GM19023 (cell line): ENCODE data around the gene ZBTB4.
"Not testable (repeated sequence)": the region's sequence is repeated elsewhere in the genome, so short reads cannot be mapped to it uniquely, and the experiment has no call there.

Experiments used
- ATAC-seq: cut with Tn5 transposase; IDR thresholded peaks from one replicate; pipeline ENCODE4 v1.9.1; 2021; ENCODE audit warnings: mild to moderate bottlenecking, moderate library complexity; ENCODE audit not compliant: unreplicated experiment

Gene ZBTB4

GRCh38 chr17:7493941-7494340 lies 14.5 kb upstream of the ZBTB4 start:
- no peak for ATAC-seq

- ATAC-seq = no peak
Measured at GRCh38 chr17:7491583-7491982, 12.2 kb upstream of the ZBTB4 start.

GRCh38 chr17:7490144-7490543 lies 10.7 kb upstream of the ZBTB4 start:
- ATAC-seq = no peak

- no peak for ATAC-seq
Measured at GRCh38 chr17:7486181-7486580, 6.8 kb upstream of the ZBTB4 start.

- no peak for ATAC-seq
Measured at GRCh38 chr17:7484919-7485377, 5.5 kb upstream of the ZBTB4 start.

- peak; percentile 60 for ATAC-seq
Measured at GRCh38 chr17:7484067-7484918, 4.9 kb upstream of the ZBTB4 start, which contains the start of gene POLR2A. POLR2A (plus strand) TSS chr17:7484366.

GRCh38 chr17:7483255-7484066 lies 4.0 kb upstream of the ZBTB4 start:
- ATAC-seq = peak; percentile 39

- not testable (repeated sequence) for ATAC-seq
Measured at GRCh38 chr17:7482742-7483088, 3.3 kb upstream of the ZBTB4 start.

- ATAC-seq = not testable (repeated sequence)
Measured at GRCh38 chr17:7481842-7482741, 2.7 kb upstream of the ZBTB4 start.

- not testable (repeated sequence) for ATAC-seq
Measured at GRCh38 chr17:7481275-7481674, 1.8 kb upstream of the ZBTB4 start, which contains the start of gene SLC35G6. SLC35G6 (plus strand) TSS chr17:7481446; CDS start chr17:7481517, 71 bp downstream.

- no peak for ATAC-seq
Measured at GRCh38 chr17:7480089-7480384, 606 bp upstream of the ZBTB4 start.

GRCh38 chr17:7478276-7479212 lies 887 bp downstream of the ZBTB4 start:
- ATAC-seq = no peak

GRCh38 chr17:7477392-7478275 lies 1.8 kb downstream of the ZBTB4 start:
- no peak for ATAC-seq

GRCh38 chr17:7476951-7477350 lies 2.5 kb downstream of the ZBTB4 start:
- ATAC-seq = no peak

- no peak for ATAC-seq
Measured at GRCh38 chr17:7476494-7476893, 2.9 kb downstream of the ZBTB4 start.

- no peak for ATAC-seq
Measured at GRCh38 chr17:7475764-7476422, 3.5 kb downstream of the ZBTB4 start.

- ATAC-seq = not testable (repeated sequence)
Measured at GRCh38 chr17:7474767-7475166, 4.7 kb downstream of the ZBTB4 start.

GRCh38 chr17:7471729-7472128 lies 7.7 kb downstream of the ZBTB4 start:
- ATAC-seq = no peak
